Adrenal gland (tissue), 12 donors: ENCODE results near the gene MCOLN1. TPM values are rescaled to one million over a fixed set of nuclear protein-coding genes. Genes with fewer than 3 reads are reported as not detected.

ENCODE experiments used
- DNase-seq, 7 donors: peaks; one replicate each; pipeline ENCODE4 v3.0.0-alpha.2; 2019 to 2020
- H3K27ac ChIP-seq, 5 donors: fragments of 200-600 bp; sonication (generic) in 4 of 5; 1 replicate in 3 of 5; 2 replicates in 2 of 5; pipeline versions ENCODE4 v1.5.1 to v1.8.0; 2016 to 2020; ENCODE audit warnings: mild to moderate bottlenecking in 1 of 5
- H3K27me3 ChIP-seq: fragments of 200-600 bp; 2 replicates; pipeline ENCODE4 v1.8.0; 2021
- H3K36me3 ChIP-seq, 2 donors: fragments of 200-600 bp; replicated peaks in 1 of 2; 1 replicate in 1 of 2; 2 replicates in 1 of 2; pipeline versions ENCODE4 v1.5.1 to v1.8.0; 2018 to 2022
- H3K4me1 ChIP-seq, 2 donors: fragments of 200-600 bp; replicated peaks in 1 of 2; 1 replicate in 1 of 2; 2 replicates in 1 of 2; pipeline versions ENCODE4 v1.5.1 to v1.8.0; 2018 to 2021
- H3K4me3 ChIP-seq, 4 donors: fragments of 200-600 bp; sonication (generic) in 3 of 4; one replicate each; pipeline ENCODE4 v1.5.1; 2016 to 2018
- H3K9me3 ChIP-seq, 3 donors: fragments of 200-600 bp; sonication (generic) in 1 of 3; replicated peaks in 1 of 3; 1 replicate in 2 of 3; 2 replicates in 1 of 3; pipeline versions ENCODE4 v1.5.1 to v1.8.0; 2016 to 2021
- CTCF ChIP-seq, 6 experiments: fragments of 450-650 bp in 4 of 6; fragments of 200-600 bp in 2 of 6; sonication (generic) in 1 of 6; IDR thresholded peaks; 1 replicate in 5 of 6; 2 replicates in 1 of 6; pipeline versions ENCODE4 v1.5.1 to v1.8.0; 2016 to 2021; ENCODE audit warnings: antibody characterized with exemption in 6 of 6, mild to moderate bottlenecking in 2 of 6, moderate library complexity in 1 of 6
- POLR2A ChIP-seq, 2 donors: fragments of 450-650 bp; IDR thresholded peaks; one replicate each; pipeline ENCODE4 v1.6.1; 2017; ENCODE audit warnings: antibody characterized with exemption in 2 of 2, mild to moderate bottlenecking in 2 of 2, moderate library complexity in 1 of 2
- WGBS, 4 donors: extraction: QIAGEN DNeasy Blood & Tissue Kit in 2 of 4; methylation state at CpG; one replicate each; pipeline versions ENCODE4 v1.1.5 to v1.1.7; 2013 to 2017; 5-methylcytosine and 5-hydroxymethylcytosine counted together
- intact Hi-C, 2 donors: fragments of 100-400 bp; cut with DNase I; formaldehyde crosslinking; loops; one replicate each; pipeline versions ENCODE4 v1.14.1 to v1.15.0; 2022 to 2023
- polyA plus RNA-seq, 3 donors: library from polyadenylated mRNA; stranded (reverse); fragments of 200-250 nt in 2 of 3; fragments of 350-450 nt in 1 of 3; fragmentation: Illumina TruSeq in 1 of 3; extraction: RNeasy Lipid Tissue Mini Kit (QIAGEN cat#74804) in 1 of 3; gene quantifications; one replicate each; pipeline ENCODE4 v1.2.3, GENCODE V29; 2013 to 2014
- total RNA-seq, 9 donors: library from RNA; depleted of rRNA in 4 of 9; stranded (reverse); fragments of >200 nt in 4 of 9; fragments of 120-200 nt in 1 of 9; fragmentation: NEBNext Ultra II Directional in 1 of 9; extraction: Animal tissue kit (Norgen Biotek cat#: 25700) in 1 of 9; gene quantifications; one replicate each; pipeline versions ENCODE4 v1.1.0 to v1.2.4, GENCODE V29; 2013 to 2023
- donor health status: healthy with polysubstance abuse.
- donor health status: Bipolar disorder and iron deficiency.
- donor health status: DM: yes; HTN: yes; CAD: no.
- donor health status: DM: no; HTN: no; CAD: no.
- donor health status: DM: no; HTN: no; CAD: no.
- donor health status: DM: yes; HTN: yes; CAD: no.

MCOLN1 gene
- total and polyA plus RNA-seq, 12 donors: 6.0 to 212 (median 57.1) TPM

- intact Hi-C loops: no loop called here
- peaks cover 6 to 19% of the 10 kb centered on the region in 2 donors for H3K4me1 ChIP-seq
- DNase-seq: peak in 4 of 7 donors; percentile 35 to 50 (median 42)
- no peaks in the 10 kb centered on the region for H3K27me3 ChIP-seq
- no peaks in the 10 kb centered on the region for H3K36me3 ChIP-seq
- peak overlapping the region in 4 of 5 donors; percentile 51 to 81 (median 70) for H3K27ac ChIP-seq
- no peaks in the 10 kb centered on the region for H3K9me3 ChIP-seq
- H3K4me3 ChIP-seq: no peak overlapping the region
- TF ChIP-seq POLR2A (IDR thresholded peaks at IDR 0.05) (no peak), CTCF (IDR thresholded peaks at IDR 0.05) (no peak)
- WGBS, 4 donors: 42 to 59% (median 53%) methylated on average over 8 to 11 of the region's 11 CpGs
Observed at GRCh38 chr19:7480222-7480969, 42.0 kb upstream of the MCOLN1 start.

- DNase-seq: peak in 4 of 7 donors; percentile 48 to 66 (median 62)
- no peak for TF ChIP-seq CTCF (IDR thresholded peaks at IDR 0.05)
- no peak for TF ChIP-seq POLR2A (IDR thresholded peaks at IDR 0.05)
- no peaks in the 10 kb centered on the region for H3K27me3 ChIP-seq
- WGBS, 4 donors: 73 to 87% (median 85%) methylated on average over 7 of the region's 7 CpGs
- peak overlapping the region in 2 of 5 donors; percentile 79 to 81 for H3K27ac ChIP-seq
- no peaks in the 10 kb centered on the region for H3K36me3 ChIP-seq
- no peaks in the 10 kb centered on the region for H3K9me3 ChIP-seq
- H3K4me1 ChIP-seq: peaks cover 6 to 19% of the 10 kb centered on the region in 2 donors
- no peak overlapping the region for H3K4me3 ChIP-seq
- intact Hi-C loops: no loop called here
Observed at GRCh38 chr19:7480970-7481255, 41.5 kb upstream of the MCOLN1 start.

GRCh38 chr19:7482584-7483439 is 39.6 kb upstream of the MCOLN1 start:
- Histone ChIP-seq H3K4me3 (no peak overlapping the region), H3K4me1 (peaks cover 6 to 19% of the 10 kb centered on the region in 2 donors), H3K27me3 (no peaks in the 10 kb centered on the region), H3K9me3 (no peaks in the 10 kb centered on the region), H3K27ac (peak overlapping the region in 4 of 5 donors; percentile 39 to 72 (median 65)), H3K36me3 (no peaks in the 10 kb centered on the region)
- no peak for TF ChIP-seq CTCF (IDR thresholded peaks at IDR 0.05)
- no peak for TF ChIP-seq POLR2A (IDR thresholded peaks at IDR 0.05)
- intact Hi-C loops: no loop called here
- WGBS, 4 donors: 28 to 46% (median 45%) methylated on average over 15 to 37 of the region's 37 CpGs
- DNase-seq: peak; percentile 43 to 73 (median 58)

- no peaks in the 10 kb centered on the region for H3K36me3 ChIP-seq
- no peaks in the 10 kb centered on the region for H3K27me3 ChIP-seq
- H3K4me3 ChIP-seq: no peak overlapping the region
- whole genome bisulfite sequencing, 4 donors: 58 to 79% (median 72%) methylated on average over 11 to 17 of the region's 17 CpGs
- H3K9me3 ChIP-seq: no peaks in the 10 kb centered on the region
- peak overlapping the region in 3 of 5 donors; percentile 39 to 72 (median 69) for H3K27ac ChIP-seq
- peak; percentile 57 to 88 (median 79) for DNase-seq
- TF ChIP-seq POLR2A (IDR thresholded peaks at IDR 0.05) (peak in 1 of 2 donors; percentile 19), CTCF (IDR thresholded peaks at IDR 0.05) (no peak)
- peaks cover 9 to 24% of the 10 kb centered on the region in 2 donors for H3K4me1 ChIP-seq
- intact Hi-C loops: no loop called here
Observed at GRCh38 chr19:7483720-7484201, 38.7 kb upstream of the MCOLN1 start.
